Mammary epithelial cell (primary cell): ENCODE results near the gene ACAP3.

Source experiments
- EZH2 ChIP-seq: IDR thresholded peaks from 2 replicates; pipeline ENCODE4 v1.6.1; 2012; ENCODE audit warnings: low read length, inconsistent platforms, borderline replicate concordance
- TF ChIP-seq, protein P1 (sequence below), 2 donors: IDR thresholded peaks in 1 of 2; conservative IDR thresholded peaks in 1 of 2; 2 replicates each; pipeline ENCODE4 v1.5.1; 2011 to 2012; ENCODE audit warnings: inconsistent platforms in 2 of 2, low read length in 2 of 2, mild to moderate bottlenecking in 2 of 2, control low read depth in 1 of 2, low read depth in 1 of 2; ENCODE audit not compliant: insufficient read depth in 1 of 2; ENCODE audit errors: extremely low read depth in 1 of 2

DNA sequence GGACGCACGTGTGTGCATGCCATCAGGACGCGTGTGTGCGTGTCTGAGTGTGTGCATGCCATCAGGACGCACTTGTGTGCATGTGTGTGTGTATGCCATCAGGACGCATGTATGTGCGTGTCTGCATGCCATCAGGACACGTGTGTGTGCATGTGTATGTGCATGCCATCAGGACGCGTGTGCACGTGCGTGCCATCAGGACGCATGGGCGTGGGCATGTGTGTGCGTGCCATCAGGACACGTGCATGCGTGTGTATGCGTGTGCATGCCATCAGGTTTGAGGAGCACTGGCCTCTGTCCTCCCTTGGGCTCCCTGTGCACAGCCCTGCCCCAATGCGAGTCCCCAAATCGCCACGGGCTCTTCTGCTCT, 48.6 kb downstream of the ACAP3 start:
- TF ChIP-seq, protein P1, sequence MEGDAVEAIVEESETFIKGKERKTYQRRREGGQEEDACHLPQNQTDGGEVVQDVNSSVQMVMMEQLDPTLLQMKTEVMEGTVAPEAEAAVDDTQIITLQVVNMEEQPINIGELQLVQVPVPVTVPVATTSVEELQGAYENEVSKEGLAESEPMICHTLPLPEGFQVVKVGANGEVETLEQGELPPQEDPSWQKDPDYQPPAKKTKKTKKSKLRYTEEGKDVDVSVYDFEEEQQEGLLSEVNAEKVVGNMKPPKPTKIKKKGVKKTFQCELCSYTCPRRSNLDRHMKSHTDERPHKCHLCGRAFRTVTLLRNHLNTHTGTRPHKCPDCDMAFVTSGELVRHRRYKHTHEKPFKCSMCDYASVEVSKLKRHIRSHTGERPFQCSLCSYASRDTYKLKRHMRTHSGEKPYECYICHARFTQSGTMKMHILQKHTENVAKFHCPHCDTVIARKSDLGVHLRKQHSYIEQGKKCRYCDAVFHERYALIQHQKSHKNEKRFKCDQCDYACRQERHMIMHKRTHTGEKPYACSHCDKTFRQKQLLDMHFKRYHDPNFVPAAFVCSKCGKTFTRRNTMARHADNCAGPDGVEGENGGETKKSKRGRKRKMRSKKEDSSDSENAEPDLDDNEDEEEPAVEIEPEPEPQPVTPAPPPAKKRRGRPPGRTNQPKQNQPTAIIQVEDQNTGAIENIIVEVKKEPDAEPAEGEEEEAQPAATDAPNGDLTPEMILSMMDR (conservative IDR thresholded peaks at IDR 0.05 in 1 of 2, IDR thresholded peaks at IDR 0.05 in 1 of 2; ENCODE audit: extremely low read depth in 1 of 2, insufficient read depth in 1 of 2, low read depth in 1 of 2, low read length in 2 of 2), result no peak
- TF ChIP-seq EZH2, result no peak
